Sigmoid colon (tissue), 4 donors: ENCODE measurements around the gene RPTOR.

Experiments used
- CTCF ChIP-seq, 4 experiments: fragments of 450-650 bp in 3 of 4; fragments of 200-600 bp in 1 of 4; IDR thresholded peaks; one replicate each; pipeline ENCODE4 v1.5.1; 2016 to 2019; ENCODE audit warnings: antibody characterized with exemption in 4 of 4, mild to moderate bottlenecking in 3 of 4, moderate library complexity in 2 of 4
- EP300 ChIP-seq, 4 donors: sonication (generic); formaldehyde crosslinking; IDR thresholded peaks; one replicate each; pipeline ENCODE4 v1.6.1; 2017; ENCODE audit warnings: antibody characterized with exemption in 4 of 4
- POLR2A ChIP-seq, 2 donors: fragments of 450-650 bp; IDR thresholded peaks; one replicate each; pipeline ENCODE4 v1.6.1; 2016; ENCODE audit warnings: antibody characterized with exemption in 2 of 2, mild to moderate bottlenecking in 2 of 2, moderate library complexity in 2 of 2

- no peak for TF ChIP-seq POLR2A (IDR thresholded peaks at IDR 0.05)
- TF ChIP-seq CTCF (IDR thresholded peaks at IDR 0.05), result no peak
- no peak for TF ChIP-seq EP300 (IDR thresholded peaks at IDR 0.05)
Observed at GRCh38 chr17:80815151-80815681, 270.6 kb downstream of the RPTOR start.
